HG03060 (cell line): ENCODE results near the gene METTL16.
"Not testable (repeated sequence)": the region's sequence is repeated elsewhere in the genome, so short reads cannot be mapped to it uniquely, and the experiment has no call there.

Source experiments
- ATAC-seq: cut with Tn5 transposase; IDR thresholded peaks from one replicate; pipeline ENCODE4 v1.9.1; 2021; ENCODE audit warnings: low read depth, moderate number of reproducible peaks; ENCODE audit not compliant: unreplicated experiment

METTL16 gene

DNA sequence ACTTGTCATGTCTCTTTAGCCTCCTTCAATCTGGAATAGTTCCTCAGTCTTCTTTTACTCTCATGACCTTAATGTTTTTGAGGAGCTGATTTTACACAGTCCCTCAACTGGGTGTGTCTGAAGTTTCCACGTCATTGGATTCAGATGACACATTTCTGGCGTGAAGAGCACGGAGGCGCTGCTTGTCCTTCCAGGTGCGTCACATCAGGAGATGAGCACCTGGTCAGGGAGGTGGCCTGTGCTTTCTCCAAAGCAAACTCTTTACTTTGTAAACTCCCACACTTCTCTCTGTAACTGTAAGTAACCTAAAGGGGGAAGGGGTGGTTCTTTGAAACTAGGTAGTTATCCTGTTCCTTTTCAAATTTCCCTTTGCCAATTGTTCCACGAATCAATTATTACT lies 58.4 kb downstream of the METTL16 start:
- no peak for ATAC-seq

DNA sequence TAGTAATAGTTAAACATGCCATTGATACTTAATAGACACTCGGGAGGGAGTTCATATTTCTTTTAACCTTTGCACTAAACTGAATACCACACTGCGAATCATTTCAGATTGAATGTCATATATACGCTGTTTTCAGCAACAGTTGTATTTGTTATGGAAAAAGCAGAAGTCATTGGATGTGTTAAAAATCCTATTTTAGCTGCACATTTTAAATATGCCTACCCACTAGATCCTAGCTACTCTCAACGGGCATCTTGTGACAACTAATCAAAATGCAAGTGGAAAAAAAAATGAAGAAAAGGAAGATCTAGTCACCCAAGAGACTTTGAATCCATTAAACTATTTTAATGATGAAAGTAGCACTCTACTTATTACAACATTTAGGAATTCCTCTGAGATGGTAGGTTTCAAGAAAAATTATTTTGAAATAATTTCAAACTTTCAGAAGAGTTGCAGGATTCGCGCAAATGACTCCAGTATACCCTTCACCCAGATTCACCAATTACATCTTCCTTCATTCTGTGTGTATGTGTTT lies 59.4 kb downstream of the METTL16 start:
- no peak for ATAC-seq

DNA sequence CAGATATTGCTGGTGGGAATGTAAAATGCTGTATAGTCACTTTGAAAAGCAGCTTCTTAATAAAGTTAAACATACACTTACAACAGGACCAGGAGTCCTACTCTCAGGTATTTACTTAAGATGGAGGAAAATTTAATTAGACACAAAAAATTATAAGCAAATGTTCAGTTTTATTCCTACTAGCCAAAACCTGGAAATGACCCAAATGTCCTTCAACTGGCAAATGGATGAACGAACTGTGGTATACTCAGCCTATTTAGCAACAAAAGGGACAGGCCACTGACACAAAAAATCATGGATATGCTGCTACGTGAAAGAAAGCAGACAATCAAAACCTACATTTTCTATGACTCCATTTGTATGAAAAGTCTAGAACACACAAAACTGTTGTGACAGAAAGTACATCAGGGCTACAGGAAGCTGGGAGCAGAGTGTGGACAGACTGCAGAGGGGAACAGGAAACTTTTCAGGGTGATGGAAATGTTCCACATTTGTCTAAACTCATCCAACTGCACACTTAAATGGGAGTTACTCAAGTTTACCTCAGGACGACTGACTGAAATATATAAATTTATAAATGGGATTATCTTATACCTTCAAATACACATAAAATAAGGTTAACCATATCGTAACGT lies 61.6 kb downstream of the METTL16 start:
- no peak for ATAC-seq

DNA sequence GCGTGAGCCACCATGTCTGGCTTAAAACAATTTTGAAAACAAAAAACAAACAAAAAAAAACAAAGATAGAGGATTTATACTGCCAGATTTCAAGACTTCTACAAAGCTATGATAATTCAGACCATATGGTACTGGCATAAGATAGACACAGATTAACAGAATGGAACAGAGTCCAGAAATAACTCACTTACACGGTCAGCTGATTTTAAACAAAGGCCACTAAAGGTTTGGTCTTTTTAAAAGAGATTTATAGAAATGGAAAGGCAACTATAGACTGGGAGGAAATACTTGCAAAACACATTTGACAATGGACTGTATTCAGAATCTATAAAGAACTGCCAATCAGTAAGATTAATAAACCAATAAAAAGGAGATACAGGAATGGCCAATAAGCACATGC lies 62.2 kb downstream of the METTL16 start:
- ATAC-seq: no peak

DNA sequence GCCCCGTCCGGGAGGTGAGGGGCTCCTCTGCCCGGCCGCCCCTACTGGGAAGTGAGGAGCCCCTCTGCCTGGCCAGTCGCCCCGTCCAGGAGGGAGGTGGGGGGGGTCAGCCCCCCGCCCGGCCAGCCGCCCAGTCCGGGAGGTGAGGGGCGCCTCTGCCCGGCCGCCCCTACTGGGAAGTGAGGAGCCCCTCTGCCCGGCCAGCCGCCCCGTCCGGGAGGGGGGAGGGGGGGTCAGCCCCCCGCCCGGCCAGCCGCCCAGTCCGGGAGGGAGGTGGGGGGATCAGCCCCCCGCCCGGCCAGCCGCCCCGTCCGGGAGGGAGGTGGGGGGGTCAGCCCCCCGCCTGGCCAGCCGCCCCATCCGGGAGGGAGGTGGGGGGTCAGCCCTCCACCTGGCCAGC lies 64.2 kb downstream of the METTL16 start:
- ATAC-seq: not testable (repeated sequence)

DNA sequence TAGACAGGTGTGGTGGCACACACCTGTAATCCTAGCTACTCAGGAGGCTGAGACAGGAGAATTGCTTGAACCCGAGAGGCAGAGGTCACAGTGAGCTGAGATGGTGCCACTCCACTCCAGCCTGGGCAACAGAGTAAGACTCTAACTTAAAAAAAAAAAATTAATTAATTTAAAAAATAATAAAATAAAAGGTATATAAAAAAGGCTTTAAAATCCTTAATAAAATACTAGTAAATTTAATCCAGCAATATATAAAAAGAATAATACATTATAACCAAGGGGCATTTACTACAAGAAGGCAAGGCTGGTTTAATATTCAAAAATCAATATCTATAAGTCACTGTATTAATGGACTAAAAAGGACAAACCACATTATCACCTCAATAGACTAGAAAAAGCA lies 66.0 kb downstream of the METTL16 start:
- no peak for ATAC-seq

DNA sequence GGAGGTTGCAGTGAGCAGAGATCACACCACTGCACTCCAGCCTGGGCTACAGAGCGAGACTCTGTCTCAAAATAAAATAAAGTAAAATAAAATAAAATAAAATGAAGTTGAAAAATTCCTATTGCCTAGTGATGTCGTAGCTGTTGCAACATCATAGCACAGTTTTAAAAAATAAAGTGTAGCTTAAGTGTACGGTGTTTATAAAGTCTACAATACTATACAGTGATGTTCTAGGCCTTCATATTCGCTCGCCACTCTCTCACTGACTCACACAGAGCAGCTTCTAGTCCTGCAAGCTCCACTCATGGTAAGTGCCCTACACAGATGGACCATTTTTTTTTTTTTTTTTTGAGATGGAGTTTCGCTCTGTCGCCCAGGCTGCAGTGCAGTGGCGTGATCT lies 67.3 kb downstream of the METTL16 start:
- no peak for ATAC-seq

DNA sequence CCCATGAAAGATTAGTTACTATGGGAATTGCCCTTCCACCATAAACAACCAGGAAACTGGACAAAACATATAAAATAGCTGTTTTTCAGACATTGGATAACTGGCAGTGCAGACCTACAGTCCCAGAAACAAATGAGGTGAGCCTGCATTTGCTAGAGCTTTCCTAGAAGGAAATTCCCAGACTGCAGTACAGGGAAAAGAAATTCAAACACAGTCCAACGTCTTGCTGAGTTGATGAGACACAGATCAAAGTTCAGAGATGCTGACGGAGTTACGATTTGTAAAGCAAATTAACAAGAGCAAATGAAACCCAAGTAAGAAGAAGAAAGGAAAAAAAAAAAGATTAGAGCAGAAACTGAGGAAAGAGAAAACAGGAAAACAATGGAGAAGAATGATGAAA lies 69.5 kb downstream of the METTL16 start:
- no peak for ATAC-seq

DNA sequence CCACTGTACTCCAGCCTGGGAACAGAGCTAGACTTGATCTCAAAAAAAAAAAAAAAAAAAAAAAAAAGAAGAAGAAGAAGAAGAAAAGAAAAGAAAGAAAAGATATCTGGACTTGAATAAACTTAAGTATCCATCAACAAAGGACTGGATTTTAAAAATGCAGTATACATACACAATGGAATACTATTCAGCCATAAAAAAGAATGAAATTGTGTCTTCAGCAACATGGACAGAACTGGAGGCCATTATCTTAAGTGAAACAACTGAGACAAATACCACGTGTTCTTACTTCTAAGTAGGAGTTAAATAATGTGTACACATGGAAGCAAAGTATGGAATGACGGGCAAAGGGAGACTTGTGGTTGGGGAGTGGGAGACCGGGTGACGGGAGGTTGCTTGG lies 70.8 kb downstream of the METTL16 start:
- ATAC-seq: no peak

DNA sequence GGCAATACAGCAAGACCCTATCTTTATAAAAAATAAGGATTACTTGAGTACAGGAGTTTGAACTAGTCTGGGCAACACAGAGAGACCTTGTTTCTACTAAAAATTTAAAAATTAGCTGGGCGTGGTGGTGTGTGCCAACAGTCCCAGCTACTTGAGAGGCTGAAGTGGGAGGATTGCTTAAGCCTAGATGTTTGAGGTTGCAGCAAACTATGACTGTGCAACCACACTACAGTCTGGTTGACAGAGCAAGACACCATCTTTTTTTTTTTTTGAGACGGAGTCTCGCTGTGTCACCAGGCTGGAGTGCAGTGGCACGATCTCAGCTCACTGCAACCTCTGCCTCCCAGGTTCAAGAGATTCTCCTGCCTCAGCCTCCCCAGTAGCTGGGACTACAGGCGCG lies 71.7 kb downstream of the METTL16 start:
- not testable (repeated sequence) for ATAC-seq

DNA sequence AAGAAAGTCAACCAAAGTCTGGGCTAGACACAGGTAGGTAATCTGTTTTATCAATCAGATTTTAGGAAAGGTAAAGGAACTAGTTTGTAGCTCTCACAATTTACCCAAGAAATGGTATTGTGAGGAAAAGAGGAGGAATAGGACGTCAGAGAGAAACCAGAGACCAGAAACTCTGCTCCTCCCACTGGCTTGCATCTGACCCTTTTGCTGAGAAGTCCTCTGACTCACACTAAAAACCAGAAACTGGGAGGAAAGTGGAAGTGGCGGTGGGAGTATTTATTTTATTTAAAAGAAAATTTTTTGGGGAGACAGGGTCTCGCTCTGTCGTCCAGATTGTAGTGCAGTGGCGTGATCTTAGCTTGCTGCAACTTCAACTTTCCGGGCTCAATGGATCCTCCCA lies 72.9 kb downstream of the METTL16 start:
- no peak for ATAC-seq

DNA sequence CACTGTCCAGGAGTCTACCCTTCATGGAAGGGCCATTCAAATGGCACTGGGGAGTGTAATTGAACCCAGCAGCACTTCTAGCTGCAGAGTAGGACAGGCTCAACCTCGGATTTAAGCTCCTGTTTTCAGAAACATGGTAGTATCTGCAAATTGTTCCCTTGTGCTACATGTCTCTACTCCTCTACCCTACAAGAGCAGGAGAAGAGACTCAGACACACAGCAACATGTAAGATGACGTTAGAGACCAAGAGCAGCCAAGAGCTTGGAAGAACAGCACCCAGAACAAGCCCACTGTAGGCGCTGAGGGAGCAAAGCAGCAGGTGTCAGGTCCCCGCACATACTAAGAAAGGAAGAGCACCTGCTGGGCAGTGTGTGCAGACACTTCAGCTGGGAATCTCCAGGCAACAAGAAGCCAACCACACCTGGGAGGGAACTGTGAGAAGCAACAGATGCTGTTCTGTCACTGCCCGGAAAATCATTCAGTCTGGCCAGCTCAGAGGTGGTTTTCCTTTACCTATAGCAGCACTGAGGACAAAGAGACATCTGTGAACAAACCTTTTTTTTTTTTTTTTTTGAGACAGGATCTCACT lies 75.3 kb downstream of the METTL16 start:
- no peak for ATAC-seq

DNA sequence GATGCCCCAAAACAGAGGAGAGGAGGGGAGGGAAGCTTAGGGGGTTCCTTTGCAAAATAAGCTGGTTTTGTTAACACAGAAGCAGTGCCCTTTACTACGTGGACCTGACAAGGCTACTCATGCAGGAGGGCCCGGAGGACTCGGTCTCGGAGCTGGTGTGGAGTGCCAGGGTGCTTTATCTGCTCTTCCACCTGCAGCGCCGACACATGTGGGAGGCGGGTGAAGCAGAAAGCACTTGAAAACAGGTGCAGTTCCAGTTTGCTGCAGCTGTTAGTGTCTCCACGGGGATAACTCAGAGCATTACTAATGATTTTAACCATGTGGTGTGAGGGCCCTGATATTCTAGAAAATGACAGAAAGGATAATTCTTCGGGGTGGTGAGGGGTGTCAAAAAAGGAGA lies 75.8 kb downstream of the METTL16 start:
- ATAC-seq: no peak

DNA sequence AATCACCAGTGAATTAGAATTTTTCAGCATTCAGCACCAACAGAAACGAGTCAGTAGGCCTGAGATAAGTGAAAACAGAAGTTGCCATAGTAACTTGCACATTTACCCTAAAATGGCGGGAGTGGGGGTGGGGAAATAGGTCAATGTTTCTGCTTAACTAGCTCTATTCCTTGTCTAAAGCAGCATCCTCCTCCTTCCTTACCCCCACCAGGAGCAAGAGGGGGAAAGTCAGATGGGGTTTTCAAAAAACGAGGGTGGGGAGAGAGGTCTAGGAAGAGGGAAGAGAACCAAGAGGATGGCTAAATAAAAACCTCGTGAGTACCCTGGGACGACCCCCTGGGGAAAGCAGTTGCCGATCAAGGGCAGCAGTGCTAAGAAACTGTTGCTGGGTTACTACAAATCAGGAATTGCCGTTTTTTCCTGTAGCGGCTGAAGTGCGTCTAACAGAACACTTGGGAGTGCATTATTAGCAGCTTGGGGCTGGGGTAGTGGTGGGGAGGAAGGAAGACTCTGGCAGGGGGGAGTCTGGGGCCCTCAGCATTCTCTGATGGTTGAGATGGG lies 76.4 kb downstream of the METTL16 start:
- ATAC-seq: no peak

DNA sequence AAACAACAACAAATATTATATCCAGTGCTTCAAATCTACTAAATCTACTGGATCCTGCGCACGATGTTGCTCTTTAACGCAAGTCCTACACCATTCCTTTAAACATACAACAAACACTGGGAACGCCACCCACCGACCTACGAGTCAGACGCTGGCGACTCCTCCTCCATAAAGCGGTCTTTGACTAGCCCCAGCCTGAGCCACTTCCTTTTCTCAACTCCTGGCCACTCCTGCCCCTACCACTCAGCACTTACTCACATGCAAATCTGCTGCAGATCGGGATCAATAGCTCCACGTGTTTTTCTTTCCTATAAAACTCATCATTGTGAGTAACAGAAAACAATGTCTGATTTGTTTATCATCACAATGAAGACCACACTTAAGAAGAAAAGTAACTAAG lies 78.0 kb downstream of the METTL16 start:
- no peak for ATAC-seq

DNA sequence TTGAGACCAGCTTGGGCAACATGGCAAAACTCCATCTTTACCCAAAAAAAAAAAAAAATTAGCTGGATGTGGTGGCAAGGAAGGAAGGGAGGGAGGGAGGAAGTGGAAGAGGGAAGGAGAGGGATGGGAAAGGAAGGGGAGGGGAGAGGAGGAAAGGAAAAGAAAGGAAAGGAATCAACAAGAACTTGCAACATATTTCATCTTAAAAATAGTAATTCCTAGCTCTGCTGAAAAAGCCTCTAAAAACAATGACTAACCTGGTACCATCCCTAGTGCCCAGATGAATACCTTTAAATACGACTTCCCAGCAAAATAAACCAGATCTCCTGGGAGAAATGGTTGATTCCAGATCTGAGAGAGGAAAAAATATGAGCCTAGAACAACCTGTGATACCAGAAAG lies 83.8 kb downstream of the METTL16 start:
- ATAC-seq: no peak

DNA sequence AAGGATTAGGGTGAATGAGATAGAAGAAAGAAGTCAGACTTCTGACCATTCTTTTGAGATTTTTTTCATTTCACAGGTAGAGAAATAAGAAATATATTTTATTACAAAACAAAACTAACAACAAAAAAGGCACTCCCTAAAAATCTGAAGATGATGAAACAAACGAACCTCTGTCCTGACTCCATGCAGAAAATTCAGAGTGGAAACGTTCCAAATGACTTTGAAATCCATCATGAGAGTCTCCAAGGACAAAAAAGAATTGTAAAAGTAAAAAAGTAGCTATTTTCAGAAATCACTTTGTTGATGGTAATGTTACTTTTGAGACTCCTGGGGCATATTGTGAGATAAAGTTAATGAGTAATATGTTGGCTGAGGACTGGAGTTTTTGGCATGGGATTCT lies 84.5 kb downstream of the METTL16 start:
- ATAC-seq: no peak

DNA sequence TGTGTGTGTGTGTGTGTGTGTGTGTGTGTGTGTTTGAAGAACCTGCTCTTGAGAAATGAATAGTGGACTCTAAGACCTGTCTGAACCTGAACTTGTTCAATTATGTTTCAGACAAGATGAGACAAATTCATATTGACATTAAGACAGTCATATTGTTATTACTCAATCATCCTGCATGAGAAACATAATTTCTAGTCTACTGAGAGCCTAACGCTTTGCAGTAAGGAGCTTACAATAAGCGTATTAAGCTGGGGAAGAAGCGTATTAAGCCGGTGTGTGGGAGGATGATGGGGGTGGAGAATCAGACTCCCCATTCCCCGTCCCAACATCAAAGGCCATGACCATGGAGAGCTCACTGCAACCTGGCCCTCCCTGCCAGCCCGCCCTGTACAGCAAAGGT lies 88.4 kb downstream of the METTL16 start:
- no peak for ATAC-seq

DNA sequence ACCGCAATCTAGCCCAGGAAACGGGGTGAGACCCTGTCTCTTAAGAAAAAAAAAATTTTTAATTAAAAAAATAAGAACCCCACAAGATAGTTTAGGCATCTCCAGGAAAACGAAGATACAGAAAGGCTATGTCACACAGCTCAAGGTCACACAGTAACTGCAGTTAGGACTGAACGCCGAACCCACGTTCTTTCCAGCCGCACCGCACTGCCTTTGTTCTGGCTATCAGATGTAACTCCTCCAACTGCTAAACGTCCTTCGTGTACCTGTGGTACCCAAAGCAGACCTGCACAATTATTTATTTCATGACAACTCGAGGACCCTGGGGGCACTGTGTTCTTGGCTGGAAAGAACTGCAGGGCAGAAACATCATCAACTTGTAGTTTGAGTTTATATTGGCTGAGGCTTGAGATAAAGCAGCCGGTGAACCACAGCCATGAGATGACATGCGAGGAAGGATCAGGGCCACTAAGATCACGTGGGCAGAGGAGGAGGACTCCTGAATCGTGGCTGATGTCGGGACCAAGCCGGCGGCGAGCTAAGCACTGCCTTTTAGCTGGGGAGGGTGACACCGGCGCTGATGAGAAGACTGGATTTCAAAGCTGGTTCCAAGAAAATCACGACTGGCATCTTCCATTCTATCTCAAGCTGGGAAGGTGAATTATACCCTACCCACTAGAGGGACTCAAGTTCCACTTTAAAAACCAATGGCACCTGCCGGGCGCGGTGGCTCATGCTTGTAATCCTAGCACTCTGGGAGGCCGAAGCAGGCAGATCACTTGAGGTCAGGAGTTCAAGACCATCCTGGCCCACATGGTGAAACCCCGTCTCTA lies 90.2 kb downstream of the METTL16 start:
- ATAC-seq: no peak

DNA sequence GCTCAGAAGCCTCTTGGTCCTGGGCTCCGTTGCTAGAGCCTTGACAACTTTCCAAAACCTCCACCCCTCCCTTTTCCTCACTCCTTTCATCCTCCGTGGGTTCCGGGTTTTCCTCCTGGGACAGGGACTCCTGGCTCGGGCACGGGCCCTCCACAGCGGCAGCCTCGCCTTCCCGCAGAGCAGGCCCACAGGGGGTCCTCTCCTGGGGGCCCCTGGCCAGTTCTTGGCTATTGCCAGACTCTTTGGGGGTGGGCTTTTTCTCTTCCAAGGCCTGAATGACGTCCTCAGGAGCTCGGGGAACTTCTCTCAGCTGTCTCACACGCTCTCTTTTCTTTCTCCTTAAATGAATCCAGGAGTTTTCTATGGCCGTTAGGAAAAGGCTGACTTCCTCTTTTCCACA lies 91.5 kb downstream of the METTL16 start:
- no peak for ATAC-seq

DNA sequence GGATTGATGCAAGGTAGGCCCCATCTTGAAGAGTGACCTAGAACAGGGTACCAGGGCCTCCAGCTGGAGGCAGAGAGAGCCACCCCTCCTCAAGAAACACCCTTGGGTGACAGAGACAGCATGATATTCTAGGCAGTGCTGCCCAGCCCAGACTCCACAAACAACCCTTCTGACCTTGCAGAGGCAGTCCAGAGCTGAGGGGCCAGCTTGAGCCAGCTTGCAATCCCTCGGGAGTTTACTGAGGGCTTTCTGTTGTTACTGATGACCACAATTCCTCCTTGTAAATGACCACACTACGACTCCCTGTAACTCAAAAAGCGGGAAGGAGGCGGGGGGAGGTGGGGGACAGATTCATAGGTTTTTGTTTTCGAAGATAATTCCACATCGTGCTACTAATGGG lies 92.2 kb downstream of the METTL16 start:
- ATAC-seq: no peak
